PC-3 (cell line): ENCODE data around the gene NLRP9. TPM values are rescaled to one million over a fixed set of nuclear protein-coding genes. Genes with fewer than 3 reads are reported as not detected.

Source experiments
- ATAC-seq: fragments of 200-7000 bp; cut with Tn5 transposase; 2 replicates; pipeline ENCODE4 v1.9.1; 2020; ENCODE audit warnings: mild to moderate bottlenecking, moderate library complexity
- Bru-seq: library from RNA; stranded (reverse); fragments of 400-500 nt; gene quantifications from one replicate; lab custom pipeline; 2021; lab: Mats Ljungman, UMichigan
- BruChase-seq, 2 experiments: library from RNA; stranded (reverse); fragments of 400-500 nt; gene quantifications; one replicate each; lab custom pipeline; 2021; lab: Mats Ljungman, UMichigan
- BruUV-seq: library from RNA; stranded (reverse); fragments of 400-500 nt; replicated peaks from 2 replicates; lab custom pipeline; 2021; lab: Mats Ljungman, UMichigan
- CTCF ChIA-PET: fragments of 300-600 bp; sonication (Branson Sonifier 250); formaldehyde crosslinking; loops from one replicate; lab custom pipeline; 2022; ENCODE audit warnings: antibody characterized with exemption; lab: Charles Lee
- POLR2A ChIA-PET: fragments of 300-600 bp; sonication (Branson Sonifier 250); formaldehyde crosslinking; loops from one replicate; lab custom pipeline; 2022; ENCODE audit warnings: antibody characterized with exemption; ENCODE audit not compliant: unreplicated experiment; lab: Charles Lee
- DNase-seq: peaks from one replicate; pipeline ENCODE4 v3.0.0-alpha.2; 2015
- H2AFZ ChIP-seq: fragments of 300-600 bp; sonication (generic); 2 replicates; pipeline ENCODE4 v1.6.0; 2016; ENCODE audit warnings: antibody characterized with exemption, low read length
- H3F3A ChIP-seq: fragments of 300-600 bp; sonication (generic); one replicate; pipeline ENCODE4 v1.6.0; 2017; ENCODE audit warnings: antibody characterized with exemption, low read length, control low read depth, mild to moderate bottlenecking; ENCODE audit not compliant: unreplicated experiment
- H3K27ac ChIP-seq: fragments of 300-600 bp; sonication (generic); 2 replicates; pipeline ENCODE4 v1.5.1; 2016; ENCODE audit warnings: mild to moderate bottlenecking, low read length
- H3K27me3 ChIP-seq: fragments of 300-600 bp; sonication (generic); 2 replicates; pipeline ENCODE4 v1.6.1; 2016; ENCODE audit warnings: low read length, mixed read lengths
- H3K36me3 ChIP-seq: fragments of 300-600 bp; sonication (generic); 2 replicates; pipeline ENCODE4 v1.6.1; 2016; ENCODE audit warnings: low read depth, mixed run types, low read length, mixed read lengths
- H3K4me1 ChIP-seq: fragments of 300-600 bp; sonication (generic); 2 replicates; pipeline ENCODE4 v1.5.1; 2016; ENCODE audit warnings: low read length; ENCODE audit not compliant: insufficient read depth
- H3K4me2 ChIP-seq: fragments of 300-600 bp; sonication (generic); 2 replicates; pipeline ENCODE4 v1.6.0; 2016; ENCODE audit warnings: low read length
- H3K4me3 ChIP-seq: fragments of 300-600 bp; sonication (generic); 2 replicates; pipeline ENCODE4 v1.5.1; 2016; ENCODE audit warnings: mild to moderate bottlenecking, low read length, mixed read lengths
- H3K79me2 ChIP-seq: fragments of 300-600 bp; sonication (generic); 2 replicates; pipeline ENCODE4 v1.6.1; 2017; ENCODE audit warnings: low read length, mixed read lengths
- H3K9ac ChIP-seq: fragments of 300-600 bp; sonication (generic); 2 replicates; pipeline ENCODE4 v1.6.0; 2016; ENCODE audit warnings: mild to moderate bottlenecking, low read length
- H3K9me2 ChIP-seq: fragments of 300-600 bp; sonication (generic); replicated peaks from 2 replicates; pipeline ENCODE4 v1.6.1; 2016; ENCODE audit warnings: mixed run types, low read length, mixed read lengths
- H3K9me3 ChIP-seq: fragments of 300-600 bp; sonication (generic); 2 replicates; pipeline ENCODE4 v1.6.1; 2016; ENCODE audit warnings: low read length, mixed read lengths
- H4K20me1 ChIP-seq: fragments of 300-600 bp; sonication (generic); 2 replicates; pipeline ENCODE4 v1.6.1; 2016; ENCODE audit warnings: low read length, mixed read lengths
- CTCF ChIP-seq: fragments of 300-600 bp; sonication (generic); conservative IDR thresholded peaks from 2 replicates; pipeline ENCODE4 v1.5.1; 2017; ENCODE audit warnings: antibody characterized with exemption, low read depth, mild to moderate bottlenecking, low read length
- EZH2 ChIP-seq: fragments of 300-600 bp; sonication (generic); IDR thresholded peaks from one replicate; pipeline ENCODE4 v1.6.1; 2017; ENCODE audit warnings: antibody characterized with exemption, mild to moderate bottlenecking, low read length; ENCODE audit not compliant: unreplicated experiment
- EZH2phosphoT487 ChIP-seq: fragments of 300-600 bp; sonication (generic); IDR thresholded peaks from 2 replicates; pipeline ENCODE4 v1.6.1; 2018; ENCODE audit warnings: mild to moderate bottlenecking, antibody characterized with exemption, low read length, borderline replicate concordance
- intact Hi-C: fragments of 100-400 bp; cut with micrococcal nuclease; formaldehyde crosslinking; loops from 2 replicates; pipeline ENCODE4 v1.9.0; 2023
- long read RNA-seq: library from polyadenylated mRNA; unstranded; transcript quantifications from one replicate; pipeline ENCODE4 v2.0.0, GENCODE V29; 2021; ENCODE audit not compliant: unreplicated experiment
- total RNA-seq: library from RNA; depleted of rRNA; stranded (reverse); fragments of >200 nt; gene quantifications from 2 replicates; pipeline ENCODE4 v1.2.3, GENCODE V29; 2014; rRNA removed

The NLRP9 gene
- not detected in 2 replicates for total RNA-seq
- not detected for Bru-seq, nascent RNA
- BruChase-seq, experiment 1, labeled RNA remaining after a 6-hour chase = not detected
- BruChase-seq, experiment 2, labeled RNA remaining after a 2-hour chase = percentile 1 among the genes with signal in this experiment
- long read RNA-seq = 0 reads

- H3F3A ChIP-seq = no peaks in the 10 kb centered on the region
- BruUV-seq = no TSS peak
- no peaks in the 10 kb centered on the region for H3K79me2 ChIP-seq
- no peak for TF ChIP-seq EZH2
- no peak for TF ChIP-seq EZH2phosphoT487
- no peak for TF ChIP-seq CTCF
- no peaks in the 10 kb centered on the region for H3K4me1 ChIP-seq
- H3K4me3 ChIP-seq = no peak within 1 kb of the TSS
- no peak within 1 kb of the TSS for H2AFZ ChIP-seq
- peaks cover 54% of the 10 kb centered on the region for H3K27me3 ChIP-seq
- POLR2A ChIA-PET = no interaction called here
- H3K9me3 ChIP-seq = no peaks in the 10 kb centered on the region
- ATAC-seq (no peak), DNase-seq (no peak)
- no peak within 1 kb of the TSS for H3K4me2 ChIP-seq
- CTCF ChIA-PET = no interaction called here
- H3K9ac ChIP-seq = no peak within 1 kb of the TSS
- intact Hi-C loops = no loop called here
- H3K36me3 ChIP-seq = no peaks in the 10 kb centered on the region
- no peak within 1 kb of the TSS for H3K27ac ChIP-seq
- H4K20me1 ChIP-seq = no peaks in the 10 kb centered on the region
- H3K9me2 ChIP-seq = no peaks in the 10 kb centered on the region
These were observed at the start of gene NLRP9 for GRCh38 chr19:55738302-55738701. Gene NLRP9 (minus strand): TSS chr19:55738402. CDS start chr19:55738374, 28 bp downstream.

GRCh38 chr19:55781112-55781511 lies 42.9 kb upstream of the NLRP9 start:
- Histone ChIP-seq H3K9me3 (no peaks in the 10 kb centered on the region), H2AFZ (no peak overlapping the region), H3F3A (no peaks in the 10 kb centered on the region), H3K9me2 (no peaks in the 10 kb centered on the region), H3K9ac (no peak overlapping the region), H3K4me3 (no peak overlapping the region), H3K79me2 (no peaks in the 10 kb centered on the region), H4K20me1 (no peaks in the 10 kb centered on the region), H3K36me3 (no peaks in the 10 kb centered on the region), H3K27ac (no peak overlapping the region), H3K27me3 (peaks cover 96% of the 10 kb centered on the region), H3K4me1 (no peaks in the 10 kb centered on the region), H3K4me2 (no peak overlapping the region)
- ATAC-seq = no peak
- CTCF ChIA-PET = no interaction called here
- DNase-seq = no peak
- POLR2A ChIA-PET = no interaction called here
- intact Hi-C loops = no loop called here
- BruUV-seq = no TSS peak
- TF ChIP-seq EZH2 (no peak), EZH2phosphoT487 (no peak), CTCF (no peak)

- no peaks in the 10 kb centered on the region for H3F3A ChIP-seq
- no peaks in the 10 kb centered on the region for H3K9me2 ChIP-seq
- no peaks in the 10 kb centered on the region for H3K4me1 ChIP-seq
- CTCF ChIA-PET = no interaction called here
- DNase-seq (no peak), ATAC-seq (no peak)
- no peaks in the 10 kb centered on the region for H3K9me3 ChIP-seq
- no peak overlapping the region for H3K4me2 ChIP-seq
- intact Hi-C loops = no loop called here
- BruUV-seq = no TSS peak
- no peak overlapping the region for H3K27ac ChIP-seq
- no peaks in the 10 kb centered on the region for H3K79me2 ChIP-seq
- H2AFZ ChIP-seq = no peak overlapping the region
- H4K20me1 ChIP-seq = no peaks in the 10 kb centered on the region
- POLR2A ChIA-PET = no interaction called here
- no peak overlapping the region for H3K9ac ChIP-seq
- no peak for TF ChIP-seq EZH2phosphoT487
- TF ChIP-seq CTCF = no peak
- no peak for TF ChIP-seq EZH2
- peaks cover 84% of the 10 kb centered on the region for H3K27me3 ChIP-seq
- H3K36me3 ChIP-seq = no peaks in the 10 kb centered on the region
- no peak overlapping the region for H3K4me3 ChIP-seq
These were observed 40.1 kb upstream of the NLRP9 start for GRCh38 chr19:55778331-55778730.
